GM19043 (cell line): ENCODE data around the gene CD3D.
A peak's percentile ranks its signal among the peaks of the same experiment; 100 is the strongest.

ENCODE experiments used
- ATAC-seq: cut with Tn5 transposase; IDR thresholded peaks from one replicate; pipeline ENCODE4 v1.9.1; 2021; ENCODE audit warnings: low read depth; ENCODE audit not compliant: unreplicated experiment

CD3D gene

DNA sequence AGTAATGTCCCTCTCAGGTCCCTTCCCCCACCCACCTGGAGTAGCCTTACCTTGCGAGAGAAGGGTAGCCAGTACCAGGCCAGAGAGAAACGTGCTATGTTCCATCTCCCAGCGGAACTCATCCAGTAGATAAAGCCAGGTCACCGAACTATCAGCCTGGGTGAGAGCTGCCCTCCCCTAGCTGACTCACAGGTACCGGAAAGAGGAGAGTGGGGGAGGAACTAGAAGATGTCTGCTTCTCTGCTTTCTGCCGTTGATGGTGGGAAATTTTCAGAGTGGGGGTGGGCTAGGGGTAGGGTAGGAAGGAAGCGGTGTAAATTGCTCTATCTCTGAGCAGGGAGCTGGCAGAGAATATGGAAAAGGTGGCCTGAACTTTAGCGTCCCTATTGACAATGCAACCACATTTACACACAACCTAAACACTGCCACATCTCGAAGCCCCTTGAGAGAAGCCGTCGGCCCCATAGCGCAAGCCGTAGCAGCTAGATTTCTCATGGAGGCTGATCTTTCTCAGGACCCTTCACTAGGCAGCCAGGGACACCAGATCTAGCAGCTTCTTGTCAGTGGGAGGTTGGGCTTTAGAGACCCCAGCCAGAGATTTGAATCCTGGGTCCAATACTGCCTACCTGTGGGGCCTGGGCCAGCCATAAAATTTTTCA, at the start of gene CD3D:
Gene CD3D, minus strand, starts transcription at position 203 of the 659 bp plus-strand sequence. Its CDS starts 98 bp downstream, at position 105.
- no peak for ATAC-seq

DNA sequence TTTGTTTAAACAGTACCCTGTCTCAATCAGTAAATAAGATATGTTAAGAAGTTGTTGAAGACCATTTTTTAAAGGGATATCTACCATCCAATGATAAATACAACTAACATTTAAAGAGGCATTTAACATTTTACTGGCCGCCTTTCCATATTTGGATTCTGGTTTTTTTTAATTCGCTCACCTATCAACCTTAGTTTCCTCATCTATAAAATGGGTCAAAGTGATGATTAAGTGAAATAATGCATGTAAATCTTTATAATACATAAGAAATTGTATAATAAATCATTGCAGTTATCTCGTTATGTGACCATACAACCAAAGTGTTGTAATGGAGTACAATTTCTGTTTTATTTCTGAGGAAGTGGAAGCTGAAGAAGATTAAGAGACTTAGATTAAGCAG, 41.2 kb upstream of the CD3D start:
- ATAC-seq: no peak

- no peak for ATAC-seq
Measured at GRCh38 chr11:118382954-118383353, 40.4 kb upstream of the CD3D start.

DNA sequence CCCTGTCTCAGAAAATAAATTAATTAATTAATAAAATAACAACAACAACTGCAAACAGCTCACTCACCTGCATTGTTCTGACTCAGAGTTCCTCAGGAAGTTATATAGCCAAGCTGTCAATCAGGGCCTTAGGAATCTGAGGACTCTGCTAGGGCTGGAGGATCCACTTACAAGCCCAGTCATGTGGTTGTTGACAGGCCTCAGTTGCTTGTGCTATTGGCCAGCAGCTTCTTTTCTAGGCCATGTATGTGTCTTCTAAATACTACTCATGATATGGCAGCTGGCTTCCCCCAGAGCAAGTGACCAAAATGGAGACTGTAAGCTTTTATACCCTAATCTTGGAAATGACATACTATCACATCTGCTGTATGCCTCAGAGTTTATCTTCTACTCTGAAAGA, 38.1 kb upstream of the CD3D start:
- no peak for ATAC-seq

- ATAC-seq: no peak
Measured at GRCh38 chr11:118379497-118379896, 37.0 kb upstream of the CD3D start.

DNA sequence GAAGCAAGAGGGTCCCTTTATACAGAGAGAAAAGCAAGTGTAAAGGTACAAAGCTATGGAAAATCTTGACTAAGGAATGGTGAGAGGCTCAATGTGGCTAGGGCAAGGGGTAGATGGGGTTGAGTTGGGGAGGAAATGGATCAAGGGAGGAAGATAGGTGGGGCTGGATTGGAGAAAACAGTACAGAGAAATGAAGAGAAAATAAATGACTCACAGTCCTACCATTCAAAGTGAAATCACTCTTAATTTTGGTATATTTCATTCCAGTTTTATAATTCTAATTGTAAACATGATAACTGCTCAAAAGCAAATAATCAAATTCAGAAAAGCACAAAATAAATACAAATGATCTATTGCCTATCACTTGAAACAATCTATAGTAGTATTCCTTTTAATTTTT, 33.5 kb upstream of the CD3D start:
- ATAC-seq: no peak

DNA sequence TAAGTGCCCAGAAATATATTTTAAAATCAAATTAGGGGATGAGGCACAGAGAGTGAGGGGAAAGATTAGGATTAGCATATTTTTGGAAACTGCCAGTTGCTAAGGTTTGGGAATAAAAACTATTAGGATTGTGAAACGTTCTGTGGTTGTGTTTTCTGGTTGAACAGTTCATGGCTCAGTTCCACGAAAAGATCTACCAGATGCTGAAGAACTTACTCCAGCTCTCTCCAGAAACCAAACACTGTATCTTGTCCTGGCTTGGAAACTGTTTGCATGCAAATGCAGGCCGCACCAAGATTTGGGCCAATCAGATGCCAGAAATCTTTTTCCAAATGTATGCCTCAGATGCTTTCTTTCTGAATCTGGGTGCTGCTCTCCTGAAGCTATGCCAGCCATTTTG, 32.2 kb upstream of the CD3D start:
- no peak for ATAC-seq

DNA sequence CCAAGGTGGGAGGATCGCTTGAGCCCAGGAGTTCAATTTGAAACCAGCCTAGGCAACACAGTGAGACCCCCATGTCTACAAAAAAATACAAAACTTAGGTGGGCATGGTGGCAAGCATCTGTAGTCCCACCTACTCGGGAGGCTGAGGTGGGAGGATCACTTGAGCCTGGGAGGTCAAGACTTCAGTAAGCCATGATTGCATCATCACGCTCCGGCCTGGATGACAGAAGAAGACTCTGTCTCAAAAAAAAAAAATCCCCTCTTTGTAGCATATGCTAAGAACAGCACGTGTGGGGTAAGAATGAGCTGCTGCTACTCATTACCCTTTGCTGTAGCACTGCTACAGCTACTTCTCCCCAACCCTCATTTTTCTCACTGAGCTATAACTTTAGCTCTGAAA, 31.4 kb upstream of the CD3D start:
- no peak for ATAC-seq

DNA sequence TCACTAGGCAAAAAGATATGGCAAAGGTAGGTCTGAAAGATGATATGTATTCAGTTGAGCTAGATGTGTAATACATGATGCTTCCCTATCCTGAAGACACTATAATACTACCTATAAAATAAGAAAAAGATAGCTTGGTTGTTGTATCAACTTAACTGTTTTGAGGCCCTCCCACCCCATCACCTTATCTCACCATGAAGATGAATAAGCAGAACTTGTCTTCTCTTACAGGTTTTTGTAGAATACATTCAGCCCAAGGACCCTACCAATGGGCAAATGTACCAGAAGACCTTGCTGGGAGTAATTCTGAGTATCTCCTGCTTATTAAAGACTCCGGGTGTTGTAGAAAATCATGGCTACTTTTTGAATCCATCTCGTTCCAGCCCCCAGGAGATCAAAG, 30.8 kb upstream of the CD3D start:
- ATAC-seq: no peak

DNA sequence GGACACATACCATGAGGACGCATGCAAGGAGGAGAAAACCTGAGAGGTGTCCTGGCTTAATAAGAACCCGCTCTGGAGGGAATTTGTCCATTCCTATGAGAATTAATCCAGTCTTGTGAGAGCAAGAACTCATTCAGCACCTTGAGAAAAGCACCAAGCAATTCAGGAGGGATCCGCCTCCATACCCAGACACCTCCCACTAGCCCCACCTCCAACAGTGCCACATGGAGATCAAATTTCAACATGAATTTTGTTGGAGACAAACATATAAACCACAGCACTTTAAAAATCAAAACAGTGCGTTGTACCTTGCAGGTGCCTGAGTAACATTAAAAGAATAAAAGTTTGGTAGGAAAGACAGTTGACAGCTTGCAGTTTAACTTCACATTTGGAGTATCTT, 28.3 kb upstream of the CD3D start:
- no peak for ATAC-seq

DNA sequence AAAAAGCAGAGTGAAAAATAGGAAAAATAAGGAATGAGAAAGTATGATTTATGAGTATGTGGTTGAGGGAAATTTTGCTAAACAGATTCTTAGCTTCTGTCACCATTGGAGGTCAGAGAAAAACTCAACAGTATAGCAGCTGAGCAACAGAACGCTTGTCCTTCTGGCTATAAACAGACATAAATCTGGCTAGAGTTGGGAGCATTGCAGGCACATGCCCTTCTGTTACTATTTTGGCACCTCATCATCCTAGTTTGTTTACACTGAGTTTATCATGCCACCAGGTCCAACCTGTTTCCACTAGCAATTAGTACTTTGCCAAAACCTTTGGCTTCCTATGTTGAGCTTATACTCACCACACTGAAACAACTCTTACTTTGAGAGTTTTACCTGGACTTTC, 23.8 kb upstream of the CD3D start:
- no peak for ATAC-seq

- ATAC-seq: no peak
Measured at GRCh38 chr11:118364956-118365615, 22.6 kb upstream of the CD3D start.

DNA sequence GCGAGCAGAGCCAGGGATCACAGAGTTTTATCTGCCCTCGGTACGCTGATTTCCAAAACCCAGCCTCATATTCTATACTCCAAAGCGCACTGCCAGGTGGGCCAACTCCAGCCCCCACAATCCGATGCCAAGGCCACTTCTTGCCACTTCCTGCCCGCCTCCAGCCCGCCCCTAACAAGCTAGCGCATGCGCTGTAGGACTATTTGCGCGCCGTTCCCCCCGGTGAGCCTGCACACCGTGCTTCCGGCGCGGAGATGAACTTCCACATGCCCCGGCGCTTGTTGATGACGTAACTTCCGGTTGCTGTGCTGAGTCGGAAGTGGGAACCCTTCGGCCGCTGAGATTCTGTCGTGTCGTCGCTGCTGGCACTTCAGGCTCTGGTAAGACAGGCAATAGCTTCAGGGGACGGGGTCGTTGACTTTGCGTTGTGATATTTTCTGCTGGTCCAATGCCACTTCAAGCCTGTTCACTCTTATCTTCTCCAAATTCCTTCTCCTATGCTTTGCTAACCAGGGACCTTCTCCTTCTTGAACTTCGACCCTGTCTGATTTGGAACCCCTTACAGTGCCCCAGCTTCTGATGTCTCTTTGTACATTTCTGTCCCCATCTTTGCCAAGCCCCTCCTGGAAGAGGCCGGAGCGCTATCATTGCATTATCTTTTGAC, 16.9 kb upstream of the CD3D start, which contains the start of gene UBE4A:
Gene UBE4A, plus strand, starts transcription at position 306 of the 664 bp plus-strand sequence. CDS start 5,481 bp downstream, outside the sequence.
- ATAC-seq: peak; percentile 88

- ATAC-seq: no peak
Measured at GRCh38 chr11:118358071-118358470, 15.6 kb upstream of the CD3D start.

DNA sequence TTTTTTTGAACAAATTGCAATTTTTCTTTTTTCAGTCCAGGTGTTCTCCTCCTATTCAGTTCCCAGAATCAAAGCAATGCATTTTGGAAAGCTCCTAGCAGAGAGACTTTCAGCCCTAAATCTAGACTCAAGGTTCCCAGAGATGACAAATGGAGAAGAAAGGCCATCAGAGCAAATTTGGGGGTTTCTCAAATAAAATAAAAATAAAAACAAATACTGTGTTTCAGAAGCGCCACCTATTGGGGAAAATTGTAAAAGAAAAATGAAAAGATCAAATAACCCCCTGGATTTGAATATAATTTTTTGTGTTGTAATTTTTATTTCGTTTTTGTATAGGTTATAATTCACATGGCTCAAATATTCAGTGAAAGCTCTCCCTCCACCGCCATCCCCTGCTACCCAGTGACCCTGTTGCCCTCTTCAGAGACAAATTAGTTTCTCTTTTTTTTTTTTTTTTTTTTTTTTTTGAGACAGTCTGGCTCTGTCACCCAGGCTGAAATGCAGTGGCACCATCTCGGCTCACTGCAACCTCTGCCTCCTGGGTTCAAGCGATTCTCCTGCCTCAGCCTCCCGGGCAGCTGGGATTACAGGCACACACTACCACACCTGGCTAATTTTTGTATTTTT, 10.7 kb upstream of the CD3D start:
- no peak for ATAC-seq

DNA sequence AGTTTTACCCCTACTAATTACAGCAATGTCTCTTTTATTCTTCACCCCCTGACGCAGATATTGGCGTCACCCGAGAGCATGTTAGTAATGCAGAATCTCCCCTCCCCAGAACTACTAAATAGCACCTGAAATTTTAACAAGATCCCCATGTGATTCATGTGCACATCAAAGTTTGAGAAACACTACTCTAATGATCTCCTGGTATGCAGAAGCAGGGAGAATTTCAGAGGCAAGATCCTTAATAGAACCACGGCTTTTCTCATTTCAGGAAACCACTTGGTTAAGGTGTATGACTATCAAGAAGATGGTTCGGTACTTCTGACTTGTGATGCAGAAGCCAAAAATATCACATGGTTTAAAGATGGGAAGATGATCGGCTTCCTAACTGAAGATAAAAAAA, 7.0 kb upstream of the CD3D start:
- no peak for ATAC-seq

DNA sequence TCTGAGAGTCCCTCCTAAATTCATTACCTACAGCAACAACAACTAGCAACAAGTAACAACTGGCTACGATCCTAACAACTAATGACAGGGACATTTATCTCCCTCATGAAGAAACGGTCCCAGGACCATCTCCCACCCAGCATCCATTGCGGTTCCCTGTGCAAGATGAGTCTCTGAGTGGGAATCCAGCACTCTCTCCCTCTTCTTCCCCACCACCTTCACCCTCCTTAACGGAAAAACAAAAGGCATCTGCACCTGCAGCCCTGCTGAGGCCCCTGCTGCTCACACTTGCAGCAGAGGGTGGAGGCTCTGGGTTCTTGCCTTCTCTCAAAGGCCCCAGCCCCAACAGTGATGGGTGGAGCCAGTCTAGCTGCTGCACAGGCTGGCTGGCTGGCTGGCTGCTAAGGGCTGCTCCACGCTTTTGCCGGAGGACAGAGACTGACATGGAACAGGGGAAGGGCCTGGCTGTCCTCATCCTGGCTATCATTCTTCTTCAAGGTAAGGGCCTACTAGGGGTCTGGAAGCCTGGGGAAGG, 1.5 kb upstream of the CD3D start, which contains the start of gene CD3G:
Gene CD3G, plus strand, starts transcription at position 364 of the 535 bp plus-strand sequence. Its CDS starts 80 bp downstream, at position 444.
- no peak for ATAC-seq

DNA sequence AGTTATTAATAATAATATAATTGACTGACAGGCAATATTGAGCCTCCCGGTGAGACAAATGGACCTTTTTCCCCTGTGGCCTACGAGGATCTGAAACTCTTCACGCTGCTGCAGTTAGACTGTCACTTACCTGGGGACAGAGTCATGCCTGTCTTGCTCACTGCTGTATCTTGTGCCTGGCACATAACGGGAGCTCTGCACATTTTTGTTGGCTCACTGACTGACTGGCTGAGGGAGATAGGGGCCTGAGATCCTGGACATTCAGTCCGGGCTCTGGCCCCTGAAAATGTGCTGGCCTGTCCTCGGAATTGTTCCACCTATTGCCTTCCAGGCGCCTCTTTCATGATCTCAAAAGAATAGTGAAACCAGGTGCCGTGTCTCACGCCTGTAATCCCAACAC, 743 bp upstream of the CD3D start:
- no peak for ATAC-seq

DNA sequence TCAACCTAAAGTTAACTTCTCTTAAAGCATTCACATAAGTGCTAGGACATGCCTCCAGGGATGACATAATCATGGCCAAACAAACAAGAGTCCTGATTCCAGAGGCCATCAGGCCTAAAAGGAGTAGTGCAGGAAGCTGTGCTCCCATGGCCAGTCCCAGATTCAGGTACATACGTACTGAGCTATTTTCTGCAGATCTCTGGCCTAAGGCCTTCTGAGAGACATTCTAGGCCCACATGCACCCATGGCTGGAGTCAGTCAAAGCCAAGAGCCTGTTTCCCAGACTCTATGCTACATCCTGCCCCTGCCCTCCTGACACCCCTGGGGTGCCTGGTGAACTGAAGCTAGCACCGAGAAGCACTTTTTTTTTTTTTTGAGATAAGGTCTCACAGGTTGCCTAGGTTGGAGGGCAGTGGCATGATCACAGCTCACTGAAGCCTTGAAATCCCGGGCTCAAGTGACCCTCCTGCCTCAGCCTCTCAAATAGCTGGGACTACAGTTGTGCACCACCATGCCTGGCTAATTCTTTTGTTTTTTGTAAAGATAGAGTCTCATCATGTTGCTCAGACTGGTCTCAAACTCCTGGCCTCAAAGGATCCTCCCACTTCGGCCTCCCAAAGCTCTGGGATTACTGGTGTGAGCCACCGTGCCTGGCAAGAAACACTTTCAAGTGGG, 553 bp downstream of the CD3D start:
- no peak for ATAC-seq

DNA sequence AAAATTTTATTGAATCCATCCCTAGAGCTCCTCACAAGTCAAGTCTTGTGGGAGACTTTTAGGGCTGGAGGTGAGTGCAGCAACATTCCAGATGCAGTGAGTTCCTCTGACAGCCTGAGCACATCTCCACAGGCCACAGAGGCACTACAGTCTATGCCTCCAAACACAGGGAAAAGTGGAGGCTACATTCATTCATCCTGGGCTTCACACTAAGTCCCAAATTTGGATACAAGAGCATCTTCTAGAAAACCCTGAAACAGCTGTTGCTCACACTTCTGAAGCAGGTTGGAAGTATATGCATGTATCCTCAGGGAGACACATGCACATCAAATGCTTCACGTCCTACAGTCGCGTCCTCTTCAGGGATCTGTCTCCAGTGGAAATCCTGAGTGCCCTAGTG, 1.2 kb downstream of the CD3D start:
- no peak for ATAC-seq
